Medulla oblongata (tissue), 1 donor: Measurements from ENCODE around the gene PRCP.
A peak's percentile ranks its signal among the peaks of the same experiment; 100 is the strongest.
"Not testable (repeated sequence)": the region's sequence is repeated elsewhere in the genome, so short reads cannot be mapped to it uniquely, and the experiment has no call there.

Source experiments
- DNase-seq: peaks from one replicate; pipeline ENCODE4 v3.0.0-alpha.2; 2015; ENCODE audit errors: extremely low spot score

The PRCP gene

GRCh38 chr11:82872377-82873150, 27.7 kb downstream of the PRCP start:
- peak; percentile 60 for DNase-seq

DNA sequence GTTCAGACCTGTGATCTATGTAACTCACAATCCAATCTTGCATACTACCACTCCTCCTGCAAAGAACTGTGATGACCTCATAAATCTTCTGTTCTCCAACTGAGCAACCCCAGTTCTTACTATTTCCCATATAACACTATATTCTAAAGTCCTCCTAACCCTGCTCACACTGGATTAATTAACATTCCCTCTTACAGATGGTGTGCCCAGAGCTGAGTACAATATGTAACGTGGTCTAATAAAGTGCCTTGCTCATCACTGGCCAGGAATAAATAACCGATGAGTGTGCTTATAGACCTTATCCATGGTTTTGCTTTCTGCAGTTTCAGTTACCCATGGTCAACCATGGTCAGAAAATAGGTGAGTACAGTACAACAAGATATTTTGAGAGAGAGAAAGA, 28.6 kb downstream of the PRCP start:
- no peak for DNase-seq

DNA sequence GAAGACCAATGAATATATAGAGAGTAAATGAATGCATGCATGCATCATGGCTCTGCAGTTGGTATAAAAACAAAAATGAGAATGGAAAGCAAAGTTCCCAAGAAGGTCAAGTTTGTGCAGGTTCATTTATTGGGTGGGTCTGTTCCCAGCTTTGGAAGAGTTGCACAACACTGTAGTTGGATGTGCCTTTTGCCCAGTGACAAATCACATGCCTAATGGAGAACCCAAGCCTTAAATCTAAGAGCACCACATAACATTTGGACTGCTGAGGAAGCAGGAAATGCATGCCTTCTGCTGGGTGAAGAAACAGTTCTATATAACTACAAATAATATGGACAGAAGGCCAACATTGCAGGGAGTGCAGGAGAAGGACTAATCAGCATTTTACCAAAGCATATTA, 30.6 kb downstream of the PRCP start:
- DNase-seq = peak; percentile 53

- peak; percentile 93 for DNase-seq
Observed at GRCh38 chr11:82867495-82868082, 32.6 kb downstream of the PRCP start.

- DNase-seq = no peak
Observed at GRCh38 chr11:82865841-82866240, 34.4 kb downstream of the PRCP start.

DNA sequence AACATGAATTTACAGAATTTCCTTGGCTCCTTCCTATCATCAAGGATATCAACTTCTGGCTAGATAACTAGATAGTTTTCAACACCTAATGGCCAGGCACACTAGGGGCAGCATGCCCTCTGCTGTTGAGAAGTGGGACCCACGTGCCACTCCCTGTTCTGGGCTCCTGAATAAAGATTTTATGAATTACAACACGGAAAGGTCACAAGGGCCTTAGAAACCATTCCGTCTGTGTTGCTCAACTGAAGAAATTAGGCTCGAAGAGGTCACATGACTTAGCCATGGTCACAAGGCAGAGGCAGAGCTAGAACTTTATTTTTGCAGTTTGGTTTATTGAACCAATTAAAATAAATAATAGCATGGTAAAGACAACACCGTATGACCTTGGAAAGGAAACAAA, 36.0 kb downstream of the PRCP start:
- DNase-seq = peak; percentile 89

- DNase-seq = no peak
Observed at GRCh38 chr11:82863209-82863608, 37.0 kb downstream of the PRCP start.

- no peak for DNase-seq
Observed at GRCh38 chr11:82862379-82862778, 37.9 kb downstream of the PRCP start.

DNA sequence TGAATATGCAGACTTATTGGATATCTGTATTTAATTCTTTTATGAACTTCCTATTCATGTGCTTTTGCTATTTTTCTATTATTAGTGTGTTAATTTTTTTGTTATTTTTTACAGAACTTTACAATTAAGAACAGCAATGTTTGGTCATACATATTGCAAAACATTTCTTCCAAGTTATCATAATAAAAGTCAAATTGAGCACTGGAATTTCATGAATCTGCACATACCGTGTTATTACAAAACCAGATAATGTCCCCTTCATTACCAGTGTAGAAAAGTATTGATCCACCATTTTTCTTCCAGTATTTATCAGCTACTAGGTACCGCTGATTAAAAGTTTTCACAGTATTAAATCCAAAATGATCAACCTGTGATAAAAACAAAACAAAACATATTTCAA, 40.5 kb downstream of the PRCP start:
- DNase-seq = no peak

GRCh38 chr11:82858556-82859091, 41.6 kb downstream of the PRCP start:
- DNase-seq = peak; percentile 57

DNA sequence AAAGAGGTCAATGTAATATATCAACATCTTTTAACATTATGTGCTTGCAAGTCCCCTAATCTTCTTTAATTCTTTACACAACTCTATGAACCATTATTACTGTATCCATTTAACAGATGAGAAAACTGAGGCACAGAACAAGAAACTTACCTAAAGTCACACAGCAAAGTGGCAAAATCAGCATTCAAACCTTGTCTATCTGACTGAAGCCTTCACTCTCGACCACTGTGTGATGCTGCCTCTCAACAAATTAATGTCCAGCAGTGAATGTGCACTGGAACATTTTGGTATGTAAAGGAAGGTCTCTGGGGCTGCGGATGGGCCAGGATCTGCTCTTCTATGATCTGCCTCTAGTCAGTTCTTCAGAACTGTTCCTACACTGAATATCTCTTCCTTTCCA, 42.1 kb downstream of the PRCP start:
- no peak for DNase-seq

DNA sequence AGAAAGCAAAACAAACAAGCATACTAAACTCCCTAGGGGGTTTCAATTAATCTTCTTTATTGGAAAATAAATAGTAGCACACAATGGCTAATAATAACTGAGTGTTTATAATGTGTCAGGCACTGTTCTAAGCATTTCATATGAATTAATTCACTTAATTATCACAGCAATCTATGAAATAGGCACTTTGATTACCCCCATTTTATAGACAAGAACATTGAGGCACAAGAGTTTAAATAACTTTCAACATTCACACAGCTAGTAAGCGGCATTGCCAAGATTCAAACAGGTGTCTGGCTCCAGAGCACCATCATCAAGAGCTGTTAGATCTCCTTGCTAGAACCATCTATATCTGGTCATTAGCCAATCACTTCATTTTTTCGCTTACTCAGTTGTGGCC, 43.1 kb downstream of the PRCP start:
- no peak for DNase-seq

DNA sequence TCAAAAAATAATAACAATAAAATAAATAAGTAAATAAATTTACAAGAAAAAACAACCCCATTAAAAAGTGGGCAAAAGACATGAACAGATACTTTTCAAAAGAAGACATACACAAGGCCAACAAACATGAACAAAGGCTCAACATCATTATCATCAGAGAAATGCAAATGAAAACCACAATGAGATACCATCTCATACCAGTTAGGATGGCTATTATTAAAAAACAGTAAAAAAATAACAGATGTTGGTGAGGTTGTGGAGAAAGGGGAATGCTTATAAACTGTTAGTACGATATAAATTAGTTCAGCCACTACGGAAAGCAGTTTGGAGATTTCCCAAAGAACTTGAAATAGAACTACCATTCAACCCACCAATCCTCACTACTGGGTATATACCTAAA, 44.6 kb downstream of the PRCP start:
- no peak for DNase-seq

- DNase-seq = not testable (repeated sequence)
Observed at GRCh38 chr11:82854916-82855315, 45.3 kb downstream of the PRCP start.

DNA sequence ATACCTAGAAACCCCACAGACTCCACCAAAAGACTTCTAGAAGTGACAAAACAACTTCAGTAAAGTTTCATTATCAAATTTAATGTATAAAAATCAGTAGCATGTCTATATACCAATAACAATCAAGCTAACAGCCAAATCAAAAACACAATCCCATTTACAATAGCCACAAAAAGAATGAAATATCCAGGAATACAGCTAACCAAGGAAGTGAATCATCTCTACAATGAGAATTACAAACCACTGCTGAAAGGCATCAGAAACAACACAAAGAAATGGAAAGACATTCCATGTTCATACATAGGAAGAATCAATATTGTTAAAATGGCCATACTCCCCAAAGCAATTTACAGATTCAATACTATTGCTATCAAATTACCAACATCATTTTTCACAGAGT, 46.0 kb downstream of the PRCP start:
- DNase-seq = no peak

DNA sequence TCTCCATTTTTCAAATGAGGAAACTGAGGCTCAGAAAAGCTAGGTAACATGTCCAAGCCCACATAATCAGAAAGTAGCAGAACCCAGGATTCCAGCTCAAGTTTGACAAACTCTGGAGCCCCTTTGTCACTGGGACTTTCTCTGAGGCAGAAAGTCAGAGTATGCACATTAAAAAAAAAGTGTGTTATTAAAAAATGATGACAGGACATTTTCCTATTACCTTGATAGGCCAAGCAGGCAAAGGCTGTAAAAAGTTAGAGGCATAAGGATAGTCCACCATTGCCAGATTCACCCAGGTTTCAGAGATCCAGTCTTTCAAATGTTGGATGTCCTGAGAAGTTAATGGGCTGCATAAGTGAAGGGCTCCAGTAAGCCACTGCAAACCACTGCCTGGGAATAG, 51.4 kb downstream of the PRCP start:
- DNase-seq = no peak

GRCh38 chr11:82845356-82846353, 54.6 kb downstream of the PRCP start:
- peak; percentile 64 for DNase-seq

DNA sequence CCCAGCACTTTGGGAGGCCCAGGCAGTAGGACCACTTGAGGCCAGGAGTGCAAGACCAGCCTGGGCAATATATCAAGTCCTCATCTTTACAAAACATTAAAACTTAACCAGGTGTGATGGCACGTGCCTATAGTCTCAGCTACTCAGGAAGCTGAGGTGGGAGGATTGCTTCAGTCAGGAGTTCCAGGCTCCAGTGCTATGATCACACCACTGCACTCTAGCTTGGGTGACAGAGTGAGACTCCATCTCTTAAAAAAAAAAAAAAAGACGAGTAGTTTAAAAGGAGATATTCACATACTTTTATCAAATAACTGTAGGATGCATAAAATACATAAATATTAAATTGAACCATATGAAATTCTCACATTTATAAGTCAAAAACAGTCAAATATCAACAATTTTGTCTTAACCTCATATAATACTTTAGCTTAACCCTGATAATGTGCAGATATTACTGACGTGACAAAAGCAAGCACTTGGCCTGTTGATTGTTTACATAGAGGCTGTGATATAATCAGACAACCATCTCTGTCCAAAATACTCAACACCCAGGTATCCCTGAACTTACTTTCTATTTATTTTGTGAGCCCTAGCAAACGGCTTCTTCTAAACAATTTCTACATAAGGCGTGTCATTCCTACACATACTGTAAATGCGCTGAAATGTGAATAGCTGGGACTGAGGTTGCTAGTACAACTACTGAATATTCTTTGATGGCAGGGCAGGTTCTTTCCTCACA, 57.0 kb downstream of the PRCP start:
- no peak for DNase-seq

- peak; percentile 95 for DNase-seq
Observed at GRCh38 chr11:82842019-82842418, 58.2 kb downstream of the PRCP start.

- no peak for DNase-seq
Observed at GRCh38 chr11:82837650-82838049, 62.6 kb downstream of the PRCP start.

DNA sequence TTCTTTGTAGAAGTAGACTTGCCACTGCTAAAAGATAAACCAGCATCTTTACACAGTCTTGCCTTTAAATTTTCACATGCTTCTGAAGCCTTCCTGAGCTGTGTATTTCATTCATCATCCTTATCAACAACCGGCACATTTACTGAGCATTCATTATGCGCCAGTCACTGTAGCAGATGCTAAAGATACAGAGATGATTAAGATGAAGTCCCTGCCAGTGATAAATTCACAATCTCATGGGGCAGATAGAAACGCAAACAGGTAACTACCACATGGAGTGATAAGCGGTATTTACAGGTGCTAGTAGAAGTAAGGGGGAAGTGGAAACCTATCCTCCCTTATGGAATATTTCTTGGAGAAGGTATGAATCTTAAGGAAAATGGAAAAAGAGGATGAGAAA, 67.2 kb downstream of the PRCP start:
- DNase-seq = no peak
